Stimulated activated CD8-positive, alpha-beta memory T cell treated with anti-CD3 and anti-CD28 coated beads, Interleukin-12 subunit alpha, Interleukin-12 subunit beta, amount 100 ng/mL, for 1 hour (primary cell): ENCODE results near the gene OR11H1.
"Not testable (repeated sequence)": the region's sequence is repeated elsewhere in the genome, so short reads cannot be mapped to it uniquely, and the experiment has no call there.

Source experiments
- DNase-seq: peaks from one replicate; pipeline ENCODE4 v3.0.0-alpha.2; 2020; ENCODE audit warnings: low read depth

OR11H1 gene, protein sequence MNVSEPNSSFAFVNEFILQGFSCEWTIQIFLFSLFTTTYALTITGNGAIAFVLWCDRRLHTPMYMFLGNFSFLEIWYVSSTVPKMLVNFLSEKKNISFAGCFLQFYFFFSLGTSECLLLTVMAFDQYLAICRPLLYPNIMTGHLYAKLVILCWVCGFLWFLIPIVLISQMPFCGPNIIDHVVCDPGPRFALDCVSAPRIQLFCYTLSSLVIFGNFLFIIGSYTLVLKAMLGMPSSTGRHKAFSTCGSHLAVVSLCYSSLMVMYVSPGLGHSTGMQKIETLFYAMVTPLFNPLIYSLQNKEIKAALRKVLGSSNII

DNA sequence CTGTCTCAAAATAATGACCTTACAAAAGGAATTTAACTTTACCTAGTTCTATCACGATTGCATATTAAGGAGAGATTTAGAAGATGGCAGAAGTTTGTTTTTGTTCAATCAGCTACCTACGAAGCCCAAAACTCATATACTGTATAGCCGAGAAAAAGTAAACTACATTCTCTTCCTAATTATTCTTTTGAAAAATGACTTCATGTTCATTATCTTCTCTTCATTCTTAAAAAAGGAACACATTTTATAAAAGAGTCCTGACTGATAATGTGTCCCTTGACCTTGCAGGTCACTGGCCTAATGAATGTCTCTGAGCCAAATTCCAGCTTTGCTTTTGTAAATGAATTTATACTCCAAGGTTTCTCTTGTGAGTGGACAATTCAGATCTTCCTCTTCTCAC, at the start of gene OR11H1:
TSS of gene OR11H1 (plus strand) at position 301 of the 400 bp plus-strand sequence. CDS start at position 301, 0 bp downstream.
- DNase-seq: not testable (repeated sequence)

DNA sequence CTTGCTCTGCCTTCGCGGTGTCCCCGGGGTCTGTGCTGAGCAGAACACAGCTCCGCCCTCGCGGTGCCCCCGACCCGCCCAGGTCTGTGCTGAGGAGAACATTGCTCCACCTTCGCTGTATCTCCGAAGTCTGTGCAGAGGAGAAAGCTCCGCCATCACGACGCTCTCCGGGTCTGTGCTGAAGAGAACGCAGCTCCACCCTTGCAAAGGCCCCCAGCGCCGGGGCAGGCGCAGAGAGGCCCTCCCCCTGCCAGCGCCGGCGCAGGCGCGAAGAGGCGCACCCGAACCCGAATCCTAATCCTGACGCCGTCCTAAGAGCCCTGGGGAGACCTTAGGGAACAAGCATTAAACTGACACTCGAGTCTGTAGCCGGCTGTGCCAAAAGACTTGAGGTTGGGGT, 18.0 kb upstream of the OR11H1 start:
- DNase-seq: not testable (repeated sequence)

DNA sequence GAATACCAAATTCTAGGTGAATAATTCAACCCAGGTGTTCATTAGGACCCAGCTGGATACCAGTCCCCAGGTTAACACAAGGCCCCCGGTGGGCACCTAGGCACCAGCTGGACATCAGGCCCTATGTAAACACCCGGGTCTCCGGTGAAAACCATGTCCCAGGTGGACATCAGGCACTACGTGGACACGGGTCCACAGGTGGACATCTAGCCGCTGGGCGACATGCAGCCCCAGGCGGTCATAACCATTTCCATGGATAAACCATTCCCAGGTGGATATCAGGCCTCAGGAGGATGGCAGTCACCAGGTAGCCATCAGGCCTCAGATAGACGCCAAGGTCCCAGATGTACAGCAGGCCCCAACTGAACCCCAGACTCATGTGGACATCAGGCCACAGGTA, 12.1 kb upstream of the OR11H1 start:
- not testable (repeated sequence) for DNase-seq

DNA sequence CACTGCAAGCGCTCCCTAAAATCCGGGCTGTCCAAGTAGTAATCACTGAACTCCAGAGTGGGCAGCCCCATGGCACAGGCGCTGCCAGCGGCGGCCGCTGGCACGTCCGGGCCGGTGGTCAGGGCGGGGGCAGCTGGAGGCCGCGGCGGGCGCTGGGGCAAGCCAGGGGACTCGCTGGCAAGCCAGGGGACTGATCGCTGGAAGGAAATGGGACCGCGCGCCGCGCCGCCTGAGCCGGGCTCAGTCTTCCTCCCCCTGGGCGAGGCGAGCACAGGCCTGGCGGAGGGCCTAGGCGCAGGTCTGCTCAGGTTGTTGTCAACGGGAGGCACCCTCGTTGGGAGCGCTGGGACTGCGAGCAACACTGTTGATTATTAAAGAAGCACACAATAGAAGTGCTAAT, 25.8 kb downstream of the OR11H1 start:
- DNase-seq: not testable (repeated sequence)

DNA sequence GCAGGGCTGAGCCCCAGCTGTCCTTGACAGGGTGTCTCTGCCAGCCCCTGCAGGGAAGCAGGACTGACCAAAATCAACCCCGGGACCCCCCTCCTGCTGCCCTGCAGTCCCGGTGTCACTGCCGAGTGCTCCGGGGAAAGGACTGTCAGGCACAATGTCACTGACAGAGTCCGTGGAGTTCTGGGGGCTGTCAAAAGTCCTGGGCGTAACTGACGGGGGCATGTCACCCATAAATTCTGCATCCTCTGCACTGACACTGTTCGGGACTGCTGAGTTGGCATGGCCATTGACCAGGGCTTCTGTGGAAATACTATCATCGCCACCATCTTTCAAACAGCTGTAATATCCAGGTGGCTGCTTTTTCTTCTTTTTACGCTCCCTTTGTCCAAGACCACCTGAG, 35.5 kb downstream of the OR11H1 start:
- DNase-seq: not testable (repeated sequence)

DNA sequence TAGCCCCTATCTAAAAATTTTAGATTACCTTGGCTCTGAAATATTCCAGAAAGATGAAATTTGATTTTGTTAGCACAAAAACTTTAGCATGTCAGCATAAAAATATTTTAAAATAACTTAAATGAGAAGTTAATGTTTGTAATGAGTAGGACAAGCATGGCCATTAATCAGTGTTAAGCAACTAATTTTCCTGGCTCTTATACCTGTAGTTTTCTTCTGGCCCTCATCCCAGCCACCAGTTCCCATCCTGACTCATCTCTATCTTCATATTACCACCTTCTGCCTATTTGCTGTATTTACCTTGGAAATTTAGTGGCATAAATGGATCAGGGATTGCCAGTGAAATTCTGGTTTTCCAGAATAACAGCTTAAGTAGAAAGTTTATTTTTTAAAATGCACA, 37.1 kb downstream of the OR11H1 start:
- DNase-seq: not testable (repeated sequence)
